Eye (tissue), 1 donor: ENCODE results near the gene MRPL52.
"Not testable (repeated sequence)": the region's sequence is repeated elsewhere in the genome, so short reads cannot be mapped to it uniquely, and the experiment has no call there.

Source experiments
- DNase-seq: peaks from one replicate; pipeline ENCODE4 v3.0.0-alpha.2; 2015

MRPL52 gene

DNA sequence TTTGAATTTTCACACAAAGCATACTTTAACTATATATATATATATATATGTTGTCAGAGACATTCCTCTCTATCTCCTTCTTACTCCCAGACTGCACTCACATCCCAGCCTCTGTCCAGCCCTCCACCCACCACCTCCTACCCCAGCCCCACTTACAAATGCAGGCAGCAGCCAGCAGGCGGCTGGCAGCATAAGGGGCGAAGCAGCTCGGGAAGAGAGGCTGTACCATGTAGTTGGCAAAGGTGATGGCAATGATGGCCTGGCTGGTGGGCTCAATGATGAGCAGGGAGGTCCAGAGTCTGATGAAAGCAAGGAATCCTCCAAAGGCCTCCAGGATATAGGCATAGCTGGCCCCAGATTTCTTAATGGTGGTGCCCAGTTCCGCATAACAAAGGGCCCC, 16.9 kb upstream of the MRPL52 start:
- DNase-seq = no peak

DNA sequence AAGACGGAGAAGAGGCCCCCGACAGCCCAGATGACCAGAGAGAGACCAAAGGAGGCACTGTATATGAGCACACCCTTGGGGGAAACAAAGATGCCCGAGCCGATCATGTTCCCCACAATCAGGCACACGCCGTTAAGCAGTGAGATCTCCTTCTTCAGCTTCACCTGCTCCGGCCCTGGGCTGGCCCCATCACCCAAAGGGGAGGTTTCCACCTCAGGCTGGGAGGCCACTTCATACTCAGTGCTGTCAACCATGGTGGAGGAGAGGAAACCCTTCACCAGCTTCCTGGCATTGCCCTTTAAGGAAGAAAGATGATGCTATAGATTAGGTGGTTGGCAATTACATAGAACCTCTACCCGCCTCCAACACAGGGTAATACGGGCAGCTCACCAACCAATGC, 16.5 kb upstream of the MRPL52 start:
- DNase-seq = no peak

DNA sequence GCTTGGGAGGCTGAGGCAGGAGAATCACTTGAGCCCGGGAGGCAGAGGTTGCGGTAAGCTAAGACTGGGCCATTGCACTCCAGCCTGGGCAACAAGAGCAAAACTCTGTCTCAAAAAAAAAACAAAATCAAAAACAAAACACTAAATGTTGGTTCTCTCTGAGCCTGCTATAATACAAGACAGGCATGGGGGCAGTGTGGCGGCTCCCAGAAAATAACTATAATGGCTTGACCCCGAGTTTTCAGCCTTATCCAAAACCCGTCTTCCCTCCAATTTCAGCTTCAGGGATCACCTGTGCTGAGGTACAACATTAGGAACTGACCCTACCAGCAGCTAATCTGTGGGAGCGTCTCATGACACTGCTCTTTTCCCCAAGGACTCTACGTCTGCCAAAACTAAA, 15.3 kb upstream of the MRPL52 start:
- DNase-seq = no peak

DNA sequence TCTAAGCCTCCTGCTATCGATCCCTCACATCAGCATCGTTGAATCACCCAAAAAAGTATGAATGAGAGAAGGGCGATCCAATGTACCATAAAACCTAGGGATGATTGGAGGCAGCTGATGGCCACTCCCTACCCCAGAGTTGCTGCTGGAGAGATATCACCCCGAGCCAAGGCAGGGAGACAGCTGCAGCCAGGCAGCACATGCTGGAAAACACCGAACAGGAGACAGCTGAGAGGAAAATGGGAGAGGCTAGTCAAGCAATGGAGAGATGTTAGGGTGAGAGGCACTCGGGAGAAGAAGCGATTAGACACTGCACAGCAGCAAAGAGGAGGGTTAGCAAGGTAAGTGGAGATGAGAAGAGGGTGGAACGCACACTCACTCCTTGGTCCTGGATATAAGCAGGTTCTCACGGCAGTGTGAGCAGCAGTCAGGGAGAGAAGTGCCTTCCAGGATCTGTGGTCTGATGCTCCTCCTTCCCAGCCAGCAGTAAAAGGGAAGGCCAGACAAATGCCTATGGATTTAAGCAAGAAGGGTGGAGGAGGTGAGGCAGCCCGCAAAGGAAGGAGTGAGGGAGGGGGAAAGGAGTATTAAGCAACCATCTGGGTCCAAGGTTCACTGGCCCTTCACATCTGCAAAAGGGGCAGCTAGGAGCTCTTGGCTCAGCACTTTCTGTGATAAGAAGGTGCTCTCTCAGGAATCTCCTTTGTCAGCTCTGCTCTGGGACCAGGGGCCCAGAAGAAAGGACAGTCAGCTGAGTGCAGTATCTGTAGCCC, 14.6 kb upstream of the MRPL52 start, which contains the start of gene SLC7A7:
Gene SLC7A7 (minus strand): TSS at position 495 of the 773 bp plus-strand sequence. CDS start 2,037 bp downstream, outside the sequence.
- DNase-seq = peak; percentile 19

DNA sequence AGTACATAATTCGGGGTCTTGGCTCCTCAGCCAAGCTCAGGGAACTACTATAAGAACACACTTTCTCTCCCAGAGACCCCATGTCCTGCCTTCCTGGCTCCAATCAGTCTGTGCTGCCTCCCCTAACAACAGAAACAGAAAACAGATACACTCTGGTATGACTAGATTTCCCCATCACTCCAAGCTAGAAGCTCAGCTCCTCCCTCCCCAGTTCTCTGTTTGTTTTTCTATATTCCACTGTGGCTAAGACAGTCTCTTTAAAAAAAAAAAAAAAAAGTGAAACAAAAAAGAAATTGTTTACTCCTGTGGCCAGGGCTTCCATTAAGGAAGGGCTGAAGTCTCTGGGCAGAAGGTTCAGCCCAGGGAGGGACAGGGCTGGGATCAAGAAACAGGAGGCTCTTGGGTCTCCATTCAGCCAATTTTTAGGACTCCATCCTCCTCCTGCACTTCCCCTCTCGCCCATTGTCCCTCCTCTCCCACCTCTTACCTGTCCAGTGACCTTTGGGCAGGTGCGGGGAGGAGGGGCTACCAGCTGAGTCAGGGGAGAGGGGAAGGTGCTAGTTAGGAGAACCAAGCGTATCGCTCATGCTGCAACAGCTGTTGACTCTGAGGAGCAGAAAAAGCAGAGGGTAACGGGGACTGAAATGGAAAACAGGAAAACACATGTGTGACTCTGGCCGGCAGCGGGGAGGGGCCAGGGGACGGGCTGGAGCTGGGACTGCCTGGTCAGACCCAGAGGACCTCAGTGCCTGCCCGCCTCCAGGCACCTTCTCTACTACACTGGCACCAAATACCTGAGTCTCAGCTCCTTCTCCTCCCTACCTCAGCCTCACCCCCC, 10.3 kb upstream of the MRPL52 start:
- peak; percentile 32 for DNase-seq

DNA sequence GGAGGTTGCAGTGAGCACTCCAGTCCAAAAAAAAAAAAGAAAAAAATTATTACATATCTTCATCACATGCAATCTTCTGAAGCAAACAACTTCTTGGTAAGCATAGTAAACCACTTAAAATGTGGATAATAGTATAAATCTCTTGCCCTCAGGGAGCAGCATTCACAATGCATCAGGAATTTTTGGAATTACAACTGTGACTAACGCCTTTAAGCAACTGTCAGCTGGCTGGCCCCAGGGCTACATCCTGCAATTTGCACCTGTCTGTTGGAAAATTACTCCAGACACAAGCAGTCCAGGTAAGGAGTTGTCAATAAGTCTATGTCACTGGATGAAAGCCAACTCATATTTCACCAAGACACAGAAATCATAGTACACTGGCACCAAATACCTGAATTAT, 9.0 kb upstream of the MRPL52 start:
- no peak for DNase-seq

DNA sequence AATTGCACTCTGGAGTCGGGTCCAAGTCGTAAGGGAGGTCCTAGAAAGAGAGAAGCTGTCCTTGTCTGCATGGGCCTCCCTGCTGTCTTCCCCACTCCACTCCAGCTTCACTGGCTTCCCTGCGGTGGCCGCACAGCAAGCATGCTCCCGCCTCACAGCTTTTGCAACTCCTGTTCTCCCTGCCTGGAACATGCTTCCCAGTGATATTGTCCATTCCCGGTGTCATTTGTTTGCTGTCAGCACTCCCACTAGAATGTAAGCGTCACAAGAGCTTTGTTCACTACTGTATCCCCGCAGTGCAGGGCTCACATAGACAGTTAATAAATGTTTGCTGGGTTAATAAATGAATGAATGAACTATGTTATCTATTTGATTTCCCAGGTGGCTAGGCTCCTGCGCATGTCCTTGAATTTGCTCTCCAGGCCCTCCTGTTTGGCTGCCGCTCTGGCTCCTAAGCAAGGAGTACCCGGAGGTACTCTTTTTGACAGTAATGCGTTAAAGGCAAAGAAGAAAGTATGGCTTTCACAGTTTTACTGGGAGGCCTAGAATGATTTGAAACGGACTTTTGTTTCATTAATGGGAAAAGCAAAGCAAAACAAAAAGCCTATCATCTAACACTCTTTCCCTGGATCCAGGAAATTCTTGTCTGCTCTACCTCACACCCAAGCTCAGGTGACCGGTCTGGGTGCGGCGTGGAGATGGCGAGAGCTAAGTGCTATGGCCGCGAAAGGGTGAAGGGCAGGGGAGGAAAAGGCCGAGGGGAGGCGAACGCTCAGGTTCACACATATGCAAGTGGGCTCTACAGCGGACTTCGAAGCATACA, 8.3 kb upstream of the MRPL52 start:
- peak; percentile 37 for DNase-seq

DNA sequence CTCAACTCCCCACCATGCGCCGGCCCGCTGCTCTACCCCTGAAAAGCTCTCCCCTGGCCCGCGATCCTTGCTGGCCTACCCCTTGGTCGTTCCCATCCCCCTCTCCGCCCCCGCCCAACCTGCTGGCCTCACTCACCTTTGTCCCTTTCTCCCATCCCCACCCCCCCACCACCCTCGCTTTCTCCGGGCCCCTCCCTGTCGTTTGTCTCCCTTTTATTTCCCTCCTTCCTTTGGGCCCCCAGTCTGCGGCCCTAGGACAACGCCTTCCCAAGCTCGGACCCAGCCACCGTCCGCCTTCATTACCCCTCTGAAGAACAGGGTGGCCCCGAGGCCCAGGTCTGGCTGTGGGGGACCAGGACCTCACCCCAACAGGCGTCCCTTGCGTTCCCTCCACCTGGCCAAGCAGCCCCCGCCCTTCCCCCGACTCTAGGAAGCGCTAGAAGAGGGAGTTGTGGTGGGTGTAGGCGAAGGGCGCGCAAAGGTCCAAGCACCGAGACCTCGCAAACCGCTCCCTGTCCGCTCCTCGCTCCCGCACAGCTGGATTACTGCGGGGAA, 7.6 kb upstream of the MRPL52 start:
- DNase-seq = no peak

DNA sequence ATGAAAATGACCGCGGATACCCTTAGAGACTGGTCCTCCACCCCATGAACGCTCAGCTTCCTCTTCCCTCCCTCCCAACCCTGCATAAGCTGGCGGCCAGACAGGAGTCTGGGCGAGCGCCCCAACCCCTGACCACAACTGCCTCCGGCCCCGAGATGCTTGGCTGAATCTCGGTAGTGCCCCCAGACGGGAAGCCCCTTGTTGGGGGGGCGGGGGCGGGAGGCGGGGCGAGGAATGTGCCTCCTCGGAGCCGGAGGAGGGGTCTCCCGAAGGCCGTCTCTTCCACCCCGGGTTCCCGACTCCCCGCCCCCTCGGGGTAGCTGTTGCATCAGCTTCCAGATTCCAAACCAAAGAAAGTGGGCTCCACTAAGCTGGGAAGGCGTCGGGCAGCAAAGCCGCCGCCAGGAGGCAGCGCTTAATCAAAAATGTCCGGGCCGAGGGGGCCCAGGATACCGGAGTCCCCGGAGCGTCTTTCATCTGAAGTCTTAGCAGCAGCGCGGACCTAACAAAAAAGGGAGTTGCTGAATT, 7.1 kb upstream of the MRPL52 start:
- peak; percentile 94 for DNase-seq

DNA sequence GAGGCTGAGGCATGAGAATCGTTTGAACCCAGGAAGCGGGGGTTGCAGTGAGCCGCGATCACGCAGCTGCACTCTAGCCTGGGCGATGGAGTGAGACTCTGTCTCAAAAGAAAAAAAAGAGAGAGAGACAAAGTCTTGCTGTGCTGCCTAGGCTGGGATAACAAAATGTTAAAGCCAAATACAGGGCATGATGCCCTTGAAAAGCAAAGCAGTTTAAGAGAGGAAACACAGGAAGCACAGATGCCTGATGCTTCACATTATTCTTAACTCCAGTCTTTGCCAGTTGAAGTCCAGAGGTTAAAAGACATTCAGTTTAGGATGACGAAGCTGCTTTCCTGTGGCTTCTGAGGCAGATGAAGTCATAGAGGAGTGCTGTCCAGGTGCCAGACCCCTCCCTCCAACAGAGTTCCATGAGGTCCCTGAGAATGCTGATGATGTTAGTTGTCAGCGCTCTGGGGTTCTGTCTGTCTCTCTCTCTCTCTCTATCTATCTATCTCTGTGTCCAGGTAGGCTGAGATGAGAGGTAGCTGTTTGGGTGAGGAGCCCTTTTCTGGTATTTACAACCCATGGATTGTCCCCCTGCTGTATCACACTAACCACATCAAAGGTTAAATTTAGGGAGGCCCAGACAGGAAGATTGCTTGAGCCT, 4.9 kb upstream of the MRPL52 start:
- DNase-seq = peak; percentile 36

DNA sequence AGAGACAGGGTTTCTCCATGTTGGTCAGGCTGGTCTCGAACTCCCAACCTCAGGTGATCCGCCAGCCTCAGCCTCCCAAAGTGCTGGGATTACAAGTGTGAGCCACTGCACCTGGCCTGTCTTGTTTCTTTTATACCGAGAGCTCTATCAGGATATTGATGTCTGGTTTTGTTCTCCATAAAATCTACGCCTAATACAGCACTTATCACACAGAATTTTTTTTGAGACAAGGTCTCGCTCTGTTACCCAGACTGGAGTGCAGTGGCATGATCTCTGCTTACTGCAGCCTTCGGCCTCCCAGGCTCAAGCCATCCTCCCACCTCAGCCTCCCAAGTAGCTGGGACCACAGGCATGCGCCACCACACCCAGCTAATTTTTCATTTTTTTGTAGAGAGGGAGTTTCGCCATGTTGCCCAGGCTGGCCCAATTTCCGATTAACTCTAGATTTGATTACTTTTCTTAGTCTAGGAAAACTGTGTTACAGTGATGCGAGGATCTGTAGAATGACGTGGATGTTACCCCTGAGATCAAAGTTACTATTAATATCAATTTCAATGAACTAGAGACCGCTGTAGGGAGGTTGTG, 519 bp upstream of the MRPL52 start:
- not testable (repeated sequence) for DNase-seq

DNA sequence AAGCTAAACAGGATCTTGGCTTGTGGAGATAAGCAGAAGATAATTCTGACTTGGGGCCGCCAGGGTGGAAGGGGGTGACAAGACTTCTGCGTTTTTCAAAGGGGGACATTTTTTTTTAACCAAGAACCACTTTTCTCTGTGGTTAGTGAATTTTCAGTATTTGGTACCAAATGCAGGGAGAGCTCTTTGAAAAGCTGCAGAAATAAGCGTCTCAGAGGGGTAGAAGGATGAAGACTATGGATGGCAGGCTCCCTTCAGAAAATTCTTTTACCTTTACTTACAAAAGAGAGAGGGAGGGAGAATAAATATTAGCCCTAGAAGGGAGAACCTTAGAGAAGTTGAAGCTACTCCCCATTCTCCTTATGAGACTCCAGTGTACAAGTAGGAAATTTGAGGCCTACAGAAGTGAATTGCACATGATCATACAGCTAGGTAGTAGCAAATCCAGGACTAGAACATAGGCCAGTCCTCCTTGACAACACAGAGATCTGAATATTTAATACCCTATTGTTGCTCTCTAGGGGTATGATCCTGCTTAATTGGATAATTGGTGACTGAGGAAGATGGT, 840 bp downstream of the MRPL52 start:
- no peak for DNase-seq

DNA sequence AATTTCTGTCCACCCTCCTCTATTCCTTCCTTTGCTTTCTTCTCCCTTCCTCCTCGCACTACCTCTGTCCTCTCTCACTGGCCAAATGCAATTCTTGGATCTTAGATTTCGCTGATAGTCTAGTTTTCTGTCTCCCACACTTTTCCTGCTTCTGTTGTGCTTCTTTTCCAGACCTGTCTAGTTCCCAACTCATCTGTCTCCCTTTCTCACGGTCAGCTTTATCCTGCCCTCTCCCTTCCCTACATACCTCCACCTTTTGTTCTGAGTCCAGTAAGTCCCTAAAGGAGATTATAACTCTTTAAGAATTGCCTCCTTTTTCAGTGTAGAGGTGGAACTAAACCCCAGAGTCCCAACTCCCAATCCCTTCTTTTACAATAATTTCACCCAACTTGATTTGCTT, 5.8 kb downstream of the MRPL52 start:
- DNase-seq = no peak

DNA sequence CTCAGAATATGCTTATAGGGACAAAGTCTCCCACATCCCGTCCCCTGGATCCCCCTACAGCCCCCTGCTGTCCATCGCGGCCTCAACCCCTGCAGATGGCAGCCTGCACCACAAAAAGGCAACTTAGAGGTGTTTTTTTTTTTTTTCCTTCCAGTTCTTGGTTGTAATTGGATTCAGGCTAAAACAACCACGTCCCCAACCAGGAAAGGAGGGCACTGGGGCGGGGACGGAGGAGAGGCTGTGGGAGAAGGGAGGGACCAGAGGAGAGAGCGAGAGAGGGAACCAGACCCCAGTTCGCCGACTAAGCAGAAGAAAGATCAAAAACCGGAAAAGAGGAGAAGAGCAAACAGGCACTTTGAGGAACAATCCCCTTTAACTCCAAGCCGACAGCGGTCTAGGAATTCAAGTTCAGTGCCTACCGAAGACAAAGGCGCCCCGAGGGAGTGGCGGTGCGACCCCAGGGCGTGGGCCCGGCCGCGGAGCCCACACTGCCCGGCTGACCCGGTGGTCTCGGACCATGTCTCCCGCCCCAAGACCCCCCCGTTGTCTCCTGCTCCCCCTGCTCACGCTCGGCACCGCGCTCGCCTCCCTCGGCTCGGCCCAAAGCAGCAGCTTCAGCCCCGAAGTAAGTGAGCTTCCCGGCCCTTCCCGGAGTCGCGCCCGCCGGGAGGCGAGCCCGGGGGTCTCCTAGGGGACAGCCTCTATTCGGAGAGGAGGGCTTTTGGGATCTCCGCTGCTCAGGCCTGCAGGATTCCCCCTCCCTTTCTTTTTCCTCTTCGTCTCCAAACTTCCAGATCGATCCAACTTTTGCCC, 6.8 kb downstream of the MRPL52 start, which contains the start of gene MMP14:
Gene MMP14 (plus strand): TSS at position 285 of the 813 bp plus-strand sequence. CDS start 233 bp downstream, at position 518.
- DNase-seq = peak; percentile 90

DNA sequence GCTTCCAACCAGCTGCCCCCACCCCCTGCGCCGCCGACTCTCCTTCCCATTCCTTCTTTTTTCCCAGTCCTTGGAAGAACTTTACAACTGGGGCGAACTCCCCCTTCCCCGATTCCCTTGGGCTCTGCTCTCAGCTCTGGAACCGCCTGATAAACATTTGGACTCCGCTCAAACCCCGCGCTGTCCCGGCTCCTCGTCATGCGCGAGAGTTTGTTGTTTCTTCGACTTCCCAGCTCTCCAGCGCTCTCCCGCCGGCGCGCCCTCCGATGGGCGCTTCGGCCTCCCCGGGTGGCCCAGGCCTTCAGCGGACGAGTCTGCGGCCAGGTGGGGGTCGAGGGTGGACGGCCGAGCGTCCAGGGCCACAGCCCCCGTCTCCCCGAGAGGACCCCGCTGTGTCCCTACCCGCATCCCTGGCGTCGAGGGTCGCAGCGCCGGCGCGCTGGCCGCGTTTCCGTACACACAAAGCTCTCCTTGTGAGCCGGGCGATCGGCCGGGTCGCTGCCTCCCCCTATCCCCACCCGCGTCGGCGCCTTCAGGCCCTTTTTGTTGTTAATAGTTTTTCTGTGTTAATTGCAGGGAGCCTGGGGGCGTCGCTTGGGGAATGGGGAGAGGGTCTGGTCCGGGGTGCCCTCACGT, 7.5 kb downstream of the MRPL52 start:
- DNase-seq = peak; percentile 84

DNA sequence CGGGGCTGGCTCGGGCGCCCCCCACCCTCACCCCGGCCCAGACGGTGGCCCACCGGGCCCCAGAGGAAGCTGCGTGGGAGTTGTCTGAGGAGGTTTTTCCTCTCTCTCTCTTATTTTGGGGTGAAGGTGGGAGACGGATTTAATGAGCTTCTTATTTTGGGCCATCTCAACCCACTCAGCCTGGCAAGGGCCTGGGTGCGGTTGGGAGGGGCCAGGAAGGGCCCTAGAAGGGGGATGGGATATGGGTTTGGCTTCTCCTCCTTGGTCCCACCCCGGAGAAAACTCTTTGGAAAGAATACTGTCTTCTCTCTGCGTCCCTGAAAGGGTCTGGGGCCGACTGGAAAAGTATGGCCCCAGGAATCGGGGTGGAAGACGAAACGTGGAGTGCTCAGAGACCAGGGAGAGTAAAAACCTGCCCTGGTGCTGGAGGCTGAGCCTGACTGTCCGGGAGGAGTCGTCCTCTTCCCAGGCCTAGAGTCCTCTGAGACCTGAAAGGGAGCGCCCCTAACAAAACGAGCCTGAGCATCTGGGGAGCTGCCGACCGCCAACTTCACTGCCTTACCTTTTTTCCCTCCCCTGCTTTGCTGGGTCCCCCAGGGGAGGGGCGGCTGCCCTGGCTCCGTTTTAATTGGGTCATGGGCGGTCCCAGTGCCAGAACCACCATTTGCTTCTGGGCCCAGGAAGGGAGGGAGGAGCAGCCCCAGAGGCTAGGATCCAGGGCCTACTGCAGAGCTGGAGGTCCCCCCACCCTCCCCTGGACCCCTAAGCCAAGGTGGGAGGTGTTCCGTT, 8.3 kb downstream of the MRPL52 start:
- peak; percentile 56 for DNase-seq

DNA sequence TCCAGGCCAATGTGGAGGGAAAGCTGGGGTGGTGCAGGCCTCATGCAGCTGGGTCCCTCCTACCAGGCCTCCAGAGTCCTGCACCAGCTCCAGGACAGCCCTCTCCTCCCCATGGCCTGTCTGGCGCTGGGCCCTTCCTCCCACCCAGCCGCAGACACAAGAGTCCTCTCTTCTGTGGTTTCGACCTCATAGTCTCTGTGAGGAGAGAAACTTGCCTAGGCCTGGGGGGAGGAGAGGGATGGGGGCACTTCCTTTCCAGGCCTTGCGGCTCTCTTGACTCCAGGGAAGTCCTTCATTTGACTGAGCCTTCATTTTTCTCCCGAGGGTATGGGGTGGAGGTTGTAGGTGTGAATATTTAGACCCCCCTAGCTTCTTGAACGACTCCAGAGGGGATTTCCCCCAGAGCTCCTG, 8.9 kb downstream of the MRPL52 start:
- no peak for DNase-seq

DNA sequence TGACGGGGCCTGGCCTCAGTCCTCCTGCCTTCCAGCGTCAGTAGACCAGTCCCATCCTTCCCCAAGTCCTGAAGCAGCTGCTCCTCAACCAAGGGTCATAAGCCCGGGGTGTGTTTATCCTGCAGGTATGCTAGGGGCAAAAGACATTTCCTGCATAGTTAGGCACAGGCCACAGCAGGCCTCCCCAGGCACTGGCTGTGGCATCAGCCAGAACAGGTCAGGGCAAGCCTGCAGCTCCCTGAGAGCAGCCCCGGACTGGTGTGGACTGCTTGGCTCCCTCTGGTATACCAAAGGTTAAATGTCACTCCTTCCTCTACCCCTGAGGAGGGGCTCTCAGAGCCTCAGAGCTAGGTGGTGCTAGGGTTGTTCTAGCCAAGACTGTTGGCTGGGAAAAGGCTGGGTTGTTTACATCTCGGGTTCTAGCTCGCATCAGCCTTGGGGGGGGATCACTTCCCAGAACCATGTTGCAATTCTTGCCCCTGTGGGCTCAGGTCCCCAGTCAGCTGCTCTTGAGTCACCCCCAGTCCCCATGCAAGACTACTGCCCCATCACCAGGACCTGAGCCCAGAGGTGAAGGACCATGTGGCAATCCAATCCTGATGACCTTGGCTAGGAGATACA, 9.6 kb downstream of the MRPL52 start:
- no peak for DNase-seq
